ENCODE results near the gene ADAMTS12. TPM values are rescaled to one million over a fixed set of nuclear protein-coding genes. Genes with fewer than 3 reads are reported as not detected.

The ADAMTS12 gene
- total RNA-seq, 1 experiment from 2014 or later, result 0.15 TPM

GRCh38 chr5:33905381-33905780 is 13.6 kb upstream of the ADAMTS12 start:
- Histone ChIP-seq H3K27ac (ENCODE audit: low read length) (no peak overlapping the region), H3K36me3 (ENCODE audit: control insufficient read depth, insufficient read depth, low read length) (no peaks in the 10 kb centered on the region), H3K4me1 (ENCODE audit: control insufficient read depth, insufficient read depth, low read length) (no peaks in the 10 kb centered on the region), H3K27me3 (ENCODE audit: control insufficient read depth, insufficient read depth, low read length) (no peaks in the 10 kb centered on the region), H3K9me3 (ENCODE audit: control insufficient read depth, insufficient read depth, low read depth, low read length) (no peaks in the 10 kb centered on the region), H3K4me3 (ENCODE audit: low read depth in 2 of 2, low read length in 2 of 2) (no peak overlapping the region)
- no peak for TF ChIP-seq TCF7L2 (IDR thresholded peaks at IDR 0.05; ENCODE audit: low read depth, low read length)
- no peak for TF ChIP-seq SIN3A (IDR thresholded peaks at IDR 0.05; ENCODE audit: borderline replicate concordance, insufficient read depth, low read depth, low read length)
- ATAC-seq (no peak), DNase-seq (ENCODE audit: low read depth, low spot score) (no peak)
- ChIA-PET POLR2A (no interaction called here), CTCF (no interaction called here)
- BruUV-seq (replicated peaks), result no TSS peak
- in situ Hi-C loops (cut with HindIII; ENCODE audit: low pct_unique_long_range_greater_than_20kb, low sequenced_read_pairs), result no loop called here
- intact Hi-C loops (cut with micrococcal nuclease; ENCODE audit: unreplicated experiment), result no loop called here

- H3K36me3 ChIP-seq (ENCODE audit: control insufficient read depth, insufficient read depth, low read length), result no peaks in the 10 kb centered on the region
- no peaks in the 10 kb centered on the region for H3K9me3 ChIP-seq (ENCODE audit: control insufficient read depth, insufficient read depth, low read depth, low read length)
- no peaks in the 10 kb centered on the region for H3K4me1 ChIP-seq (ENCODE audit: control insufficient read depth, insufficient read depth, low read length)
- DNase-seq (ENCODE audit: low read depth, low spot score) (no peak), ATAC-seq (no peak)
- TF ChIP-seq CTCF (IDR thresholded peaks at IDR 0.05) (no peak), SIN3A (IDR thresholded peaks at IDR 0.05; ENCODE audit: borderline replicate concordance, insufficient read depth, low read depth, low read length) (no peak), REST (IDR thresholded peaks at IDR 0.05; ENCODE audit: insufficient read depth in 1 of 2, low read depth in 2 of 2, low read length in 1 of 2) (no peak), TCF7L2 (IDR thresholded peaks at IDR 0.05; ENCODE audit: low read depth, low read length) (no peak), POLR2AphosphoS5 (IDR thresholded peaks at IDR 0.05; ENCODE audit: low read depth, low read length) (no peak)
- intact Hi-C loops (cut with micrococcal nuclease; ENCODE audit: unreplicated experiment), result no loop called here
- no TSS peak for BruUV-seq (replicated peaks)
- no peak overlapping the region for H3K27ac ChIP-seq (ENCODE audit: low read length)
- in situ Hi-C loops (cut with HindIII; ENCODE audit: low pct_unique_long_range_greater_than_20kb, low sequenced_read_pairs), result no loop called here
- H3K4me3 ChIP-seq (ENCODE audit: low read depth in 2 of 2, low read length in 2 of 2), result no peak overlapping the region
- ChIA-PET POLR2A (no interaction called here), CTCF (no interaction called here)
- no peaks in the 10 kb centered on the region for H3K27me3 ChIP-seq (ENCODE audit: control insufficient read depth, insufficient read depth, low read length)
Observed at GRCh38 chr5:33903118-33903517, 11.3 kb upstream of the ADAMTS12 start.

GRCh38 chr5:33901156-33901555 is 9.4 kb upstream of the ADAMTS12 start:
- Histone ChIP-seq H3K4me1 (ENCODE audit: control insufficient read depth, insufficient read depth, low read length) (no peaks in the 10 kb centered on the region), H3K9me3 (ENCODE audit: control insufficient read depth, insufficient read depth, low read depth, low read length) (no peaks in the 10 kb centered on the region), H3K27me3 (ENCODE audit: control insufficient read depth, insufficient read depth, low read length) (no peaks in the 10 kb centered on the region), H3K4me3 (ENCODE audit: low read depth in 2 of 2, low read length in 2 of 2) (no peak overlapping the region), H3K36me3 (ENCODE audit: control insufficient read depth, insufficient read depth, low read length) (no peaks in the 10 kb centered on the region), H3K27ac (ENCODE audit: low read length) (no peak overlapping the region)
- ATAC-seq, result no peak
- POLR2A ChIA-PET, result no interaction called here
- intact Hi-C loops (cut with micrococcal nuclease; ENCODE audit: unreplicated experiment) (no loop called here), in situ Hi-C loops (cut with HindIII; ENCODE audit: low pct_unique_long_range_greater_than_20kb, low sequenced_read_pairs) (no loop called here)
- TF ChIP-seq SIN3A (IDR thresholded peaks at IDR 0.05; ENCODE audit: borderline replicate concordance, insufficient read depth, low read depth, low read length), result no peak
- TF ChIP-seq POLR2AphosphoS5 (IDR thresholded peaks at IDR 0.05; ENCODE audit: low read depth, low read length), result no peak
- no peak for TF ChIP-seq CTCF (IDR thresholded peaks at IDR 0.05)
- no peak for TF ChIP-seq TCF7L2 (IDR thresholded peaks at IDR 0.05; ENCODE audit: low read depth, low read length)
- no peak for TF ChIP-seq REST (IDR thresholded peaks at IDR 0.05; ENCODE audit: insufficient read depth in 1 of 2, low read depth in 2 of 2, low read length in 1 of 2)
- DNase-seq (ENCODE audit: low read depth, low spot score), result no peak
- CTCF ChIA-PET, result no interaction called here
- BruUV-seq (replicated peaks), result no TSS peak
